ENCODE measurements around the gene BSPRY. TPM values are rescaled to one million over a fixed set of nuclear protein-coding genes. Genes with fewer than 3 reads are reported as not detected.

Gene BSPRY
- total RNA-seq, 1 donor, result 0.42 TPM

GRCh38 chr9:113322671-113323070 is 26.7 kb upstream of the BSPRY start:
- no peaks in the 10 kb centered on the region for H3K4me1 ChIP-seq (ENCODE audit: insufficient read depth, low read length)
- H3K27me3 ChIP-seq (ENCODE audit: insufficient read depth, low read length), result no peaks in the 10 kb centered on the region
- H3K9me3 ChIP-seq (ENCODE audit: low read depth, low read length), result no peaks in the 10 kb centered on the region
- no peak overlapping the region for H3K4me3 ChIP-seq (ENCODE audit: low read length)

DNA sequence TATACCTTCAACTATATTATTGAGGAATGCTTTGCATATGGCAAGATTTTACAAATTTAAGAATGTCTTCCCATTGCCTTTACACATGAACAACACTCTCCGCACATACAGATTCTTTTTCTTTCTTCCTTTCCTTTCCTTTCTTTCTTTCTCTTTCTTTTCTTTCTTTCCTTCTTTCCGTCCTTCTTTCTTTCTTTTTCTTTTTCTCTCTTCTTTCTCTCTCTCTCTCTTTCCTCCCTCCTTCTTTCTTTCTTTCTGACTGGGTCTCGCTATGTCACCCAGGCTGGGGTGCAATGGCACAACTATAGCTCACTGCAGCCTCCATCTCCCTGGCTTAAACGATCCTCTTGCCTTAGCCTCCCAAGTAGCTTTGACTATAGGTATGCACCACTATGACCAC is 23.1 kb upstream of the BSPRY start:
- no peaks in the 10 kb centered on the region for H3K4me1 ChIP-seq (ENCODE audit: insufficient read depth, low read length)
- no peak overlapping the region for H3K4me3 ChIP-seq (ENCODE audit: low read length)
- H3K9me3 ChIP-seq (ENCODE audit: low read depth, low read length), result no peaks in the 10 kb centered on the region
- no peaks in the 10 kb centered on the region for H3K27me3 ChIP-seq (ENCODE audit: insufficient read depth, low read length)

DNA sequence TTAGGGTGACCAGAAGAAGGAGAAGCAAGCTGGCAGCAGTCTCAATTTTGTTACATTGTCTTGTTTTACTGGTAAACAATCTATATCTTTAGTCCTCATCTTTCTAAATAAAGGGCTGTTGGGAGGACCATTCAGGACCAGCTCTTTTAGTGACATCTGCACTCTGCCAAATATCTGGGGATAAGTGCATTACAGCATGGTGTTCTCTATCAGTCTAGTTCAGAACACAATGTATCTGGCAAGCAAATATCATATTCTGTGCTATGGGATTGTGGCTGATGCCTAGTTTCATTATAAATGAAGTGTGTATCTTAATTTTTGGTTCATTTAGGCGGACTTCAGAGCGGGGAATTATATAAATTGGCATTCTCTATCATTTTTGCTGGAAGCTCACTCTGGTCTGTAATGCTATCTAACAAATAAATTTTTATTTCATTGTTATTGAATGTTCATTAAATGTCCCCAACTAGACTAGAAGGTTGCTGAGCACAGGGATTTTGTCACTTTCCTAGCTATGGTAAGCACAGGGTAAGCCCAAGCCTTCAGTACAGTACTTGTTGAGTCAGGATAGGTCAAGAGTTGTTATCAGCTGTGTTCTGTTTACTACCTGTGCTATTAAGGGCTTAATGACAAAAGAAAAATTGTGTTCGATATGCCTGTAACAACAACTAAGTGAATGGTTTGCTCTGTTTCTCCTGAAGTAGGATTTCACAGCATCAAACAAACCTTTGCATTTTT is 21.1 kb upstream of the BSPRY start:
- no peaks in the 10 kb centered on the region for H3K4me1 ChIP-seq (ENCODE audit: insufficient read depth, low read length)
- no peaks in the 10 kb centered on the region for H3K9me3 ChIP-seq (ENCODE audit: low read depth, low read length)
- no peaks in the 10 kb centered on the region for H3K27me3 ChIP-seq (ENCODE audit: insufficient read depth, low read length)
- H3K4me3 ChIP-seq (ENCODE audit: low read length), result no peak overlapping the region

DNA sequence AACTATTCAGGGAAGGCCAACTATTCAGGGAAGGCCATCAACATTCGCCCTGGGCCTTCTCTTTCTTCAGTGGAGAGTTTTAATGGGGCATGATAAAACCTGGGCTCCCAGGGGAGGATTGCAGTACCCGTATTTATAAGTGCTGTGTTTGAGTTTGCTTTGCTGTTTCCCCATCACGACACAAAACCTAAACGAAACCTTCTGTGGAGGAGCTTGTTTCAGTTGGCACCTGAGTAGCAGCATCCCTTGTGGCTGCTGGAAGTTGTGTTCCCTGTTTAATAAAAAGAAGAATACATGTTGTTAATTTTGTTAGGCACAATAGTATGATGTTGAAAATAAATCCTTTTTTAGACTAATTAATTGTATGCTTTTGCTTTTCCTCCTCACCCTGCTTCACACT is 17.6 kb upstream of the BSPRY start:
- Histone ChIP-seq H3K4me3 (ENCODE audit: low read length) (no peak overlapping the region), H3K4me1 (ENCODE audit: insufficient read depth, low read length) (no peaks in the 10 kb centered on the region), H3K27me3 (ENCODE audit: insufficient read depth, low read length) (no peaks in the 10 kb centered on the region), H3K9me3 (ENCODE audit: low read depth, low read length) (no peaks in the 10 kb centered on the region)

DNA sequence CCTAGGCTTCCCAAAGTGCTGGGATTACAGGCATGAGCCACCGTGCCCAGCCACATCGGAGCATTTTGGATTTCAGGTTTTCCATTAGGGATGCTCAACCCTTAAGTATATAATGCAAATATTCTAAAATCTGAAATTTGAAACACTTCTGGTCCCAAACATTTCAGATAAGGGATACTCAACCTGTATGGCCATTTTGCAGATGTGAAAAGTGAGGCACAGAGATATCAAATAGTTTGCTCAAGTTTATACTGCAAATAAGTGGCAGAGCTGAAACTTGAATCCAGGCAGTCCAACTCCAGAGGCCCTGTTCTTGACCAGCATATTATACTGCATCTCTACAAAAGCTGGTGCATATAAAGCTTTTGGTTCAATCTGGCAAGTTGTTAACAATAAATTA is 11.6 kb upstream of the BSPRY start:
- no peak overlapping the region for H3K4me3 ChIP-seq (ENCODE audit: low read length)
- no peaks in the 10 kb centered on the region for H3K27me3 ChIP-seq (ENCODE audit: insufficient read depth, low read length)
- peaks cover 14% of the 10 kb centered on the region for H3K4me1 ChIP-seq (ENCODE audit: insufficient read depth, low read length)
- no peaks in the 10 kb centered on the region for H3K9me3 ChIP-seq (ENCODE audit: low read depth, low read length)

- H3K27me3 ChIP-seq (ENCODE audit: insufficient read depth, low read length), result no peaks in the 10 kb centered on the region
- H3K4me3 ChIP-seq (ENCODE audit: low read length), result peak within 1 kb of the TSS; percentile 76
- no peaks in the 10 kb centered on the region for H3K9me3 ChIP-seq (ENCODE audit: low read depth, low read length)
- H3K4me1 ChIP-seq (ENCODE audit: insufficient read depth, low read length), result peaks cover 14% of the 10 kb centered on the region
Observed at GRCh38 chr9:113340011-113340699, 9.2 kb upstream of the BSPRY start, which contains the start of gene WDR31. Gene WDR31 (minus strand): TSS chr9:113340275. CDS start chr9:113332022, 8,253 bp downstream.

- no peak overlapping the region for H3K4me3 ChIP-seq (ENCODE audit: low read length)
- H3K4me1 ChIP-seq (ENCODE audit: insufficient read depth, low read length), result peaks cover 14% of the 10 kb centered on the region
- H3K9me3 ChIP-seq (ENCODE audit: low read depth, low read length), result no peaks in the 10 kb centered on the region
- H3K27me3 ChIP-seq (ENCODE audit: insufficient read depth, low read length), result no peaks in the 10 kb centered on the region
Observed at GRCh38 chr9:113341712-113342410, 7.5 kb upstream of the BSPRY start.

DNA sequence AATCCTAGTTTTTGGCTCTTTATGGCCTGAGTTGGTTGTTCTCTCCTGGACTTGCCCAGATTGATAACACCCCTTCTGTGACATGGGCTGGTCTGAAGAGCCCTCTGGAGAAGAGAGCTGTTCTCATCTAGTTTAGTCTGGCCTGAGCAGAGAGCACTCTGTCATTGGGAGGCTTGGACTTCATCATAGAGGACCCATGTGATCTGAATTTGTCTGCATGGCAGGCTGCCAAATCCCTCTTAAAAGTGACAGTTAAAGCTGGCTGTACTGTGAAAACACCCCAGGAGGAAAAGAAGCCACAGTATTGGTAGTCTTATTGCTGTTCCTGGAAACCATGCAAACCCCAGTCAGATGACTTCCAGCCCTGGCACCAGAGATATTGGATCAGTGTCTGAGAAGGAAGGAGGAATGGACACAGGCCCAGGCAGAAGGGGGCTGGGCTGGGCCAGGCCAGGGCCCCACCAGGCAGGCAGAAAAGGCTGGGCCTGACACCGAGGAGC is 5.6 kb upstream of the BSPRY start:
- no peaks in the 10 kb centered on the region for H3K9me3 ChIP-seq (ENCODE audit: low read depth, low read length)
- no peak overlapping the region for H3K4me3 ChIP-seq (ENCODE audit: low read length)
- H3K4me1 ChIP-seq (ENCODE audit: insufficient read depth, low read length), result peaks cover 14% of the 10 kb centered on the region
- peaks cover under 1% of the 10 kb centered on the region for H3K27me3 ChIP-seq (ENCODE audit: insufficient read depth, low read length)

DNA sequence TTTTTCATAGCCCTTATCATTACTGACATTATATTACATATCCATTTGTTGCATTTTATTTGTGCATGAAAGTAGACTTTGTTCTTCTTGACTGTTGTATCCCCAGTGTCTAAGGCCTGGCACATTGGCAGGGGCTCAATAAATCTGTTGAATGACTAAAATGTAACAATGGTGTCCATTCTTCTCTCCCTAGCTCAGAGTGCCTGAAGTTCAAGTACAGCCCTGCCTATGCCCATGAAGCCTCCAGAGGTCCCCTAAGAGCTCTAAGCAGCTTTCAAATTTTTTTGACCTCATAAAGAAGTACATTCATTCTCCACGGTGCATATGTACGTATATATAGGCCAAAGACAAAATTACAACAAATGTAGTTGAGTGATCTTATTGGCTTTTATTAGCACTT is 4.2 kb upstream of the BSPRY start:
- Histone ChIP-seq H3K4me3 (ENCODE audit: low read length) (no peak overlapping the region), H3K4me1 (ENCODE audit: insufficient read depth, low read length) (peaks cover 16% of the 10 kb centered on the region), H3K27me3 (ENCODE audit: insufficient read depth, low read length) (peaks cover 9% of the 10 kb centered on the region), H3K9me3 (ENCODE audit: low read depth, low read length) (no peaks in the 10 kb centered on the region)

DNA sequence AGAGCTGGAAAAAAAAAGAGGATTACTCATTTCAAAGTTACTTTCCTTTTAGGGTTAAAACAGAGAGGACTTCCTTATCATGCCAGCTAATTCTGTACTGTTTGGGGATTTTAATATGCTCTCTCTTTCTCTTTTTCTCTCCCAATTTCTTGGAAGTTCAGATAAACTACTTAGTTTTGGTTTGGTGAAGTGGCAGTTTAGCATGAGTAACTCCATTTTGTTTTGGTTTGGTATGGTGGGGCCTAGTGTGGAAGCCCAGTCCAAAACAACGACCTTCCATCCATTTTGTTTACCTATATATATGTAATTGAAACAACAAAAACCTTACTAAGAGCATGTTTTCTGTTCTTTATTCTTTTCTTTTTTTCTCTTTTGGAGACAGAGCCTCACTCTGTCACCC is 3.7 kb upstream of the BSPRY start:
- Histone ChIP-seq H3K27me3 (ENCODE audit: insufficient read depth, low read length) (peaks cover 10% of the 10 kb centered on the region), H3K9me3 (ENCODE audit: low read depth, low read length) (no peaks in the 10 kb centered on the region), H3K4me3 (ENCODE audit: low read length) (no peak overlapping the region), H3K4me1 (ENCODE audit: insufficient read depth, low read length) (peaks cover 16% of the 10 kb centered on the region)

DNA sequence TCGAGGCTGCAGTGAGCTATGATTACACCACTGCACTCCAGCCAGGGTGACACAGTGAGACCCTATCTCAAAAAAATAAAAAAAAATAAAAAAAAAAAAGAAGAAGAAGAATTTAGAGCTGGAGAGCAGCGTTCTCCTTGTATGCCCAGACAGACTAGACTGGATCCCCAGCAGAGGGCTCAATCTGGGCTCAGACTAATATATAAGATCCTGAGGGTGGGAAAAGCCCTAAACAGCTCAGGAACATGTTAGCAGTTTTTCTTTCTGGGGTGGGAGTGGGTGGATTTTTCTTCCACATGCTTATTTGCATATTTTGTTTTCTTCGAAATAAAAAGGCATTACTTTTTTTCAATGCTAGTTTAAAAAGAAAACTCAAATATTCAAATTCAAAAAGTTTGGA is 904 bp upstream of the BSPRY start:
- H3K9me3 ChIP-seq (ENCODE audit: low read depth, low read length), result no peaks in the 10 kb centered on the region
- H3K27me3 ChIP-seq (ENCODE audit: insufficient read depth, low read length), result peaks cover 10% of the 10 kb centered on the region
- H3K4me1 ChIP-seq (ENCODE audit: insufficient read depth, low read length), result peaks cover 22% of the 10 kb centered on the region
- no peak overlapping the region for H3K4me3 ChIP-seq (ENCODE audit: low read length)

- Histone ChIP-seq H3K27me3 (ENCODE audit: insufficient read depth, low read length) (peaks cover 10% of the 10 kb centered on the region), H3K4me3 (ENCODE audit: low read length) (peak overlapping the region; percentile 37)
Observed at GRCh38 chr9:113349066-113349444, 286 bp upstream of the BSPRY start.

DNA sequence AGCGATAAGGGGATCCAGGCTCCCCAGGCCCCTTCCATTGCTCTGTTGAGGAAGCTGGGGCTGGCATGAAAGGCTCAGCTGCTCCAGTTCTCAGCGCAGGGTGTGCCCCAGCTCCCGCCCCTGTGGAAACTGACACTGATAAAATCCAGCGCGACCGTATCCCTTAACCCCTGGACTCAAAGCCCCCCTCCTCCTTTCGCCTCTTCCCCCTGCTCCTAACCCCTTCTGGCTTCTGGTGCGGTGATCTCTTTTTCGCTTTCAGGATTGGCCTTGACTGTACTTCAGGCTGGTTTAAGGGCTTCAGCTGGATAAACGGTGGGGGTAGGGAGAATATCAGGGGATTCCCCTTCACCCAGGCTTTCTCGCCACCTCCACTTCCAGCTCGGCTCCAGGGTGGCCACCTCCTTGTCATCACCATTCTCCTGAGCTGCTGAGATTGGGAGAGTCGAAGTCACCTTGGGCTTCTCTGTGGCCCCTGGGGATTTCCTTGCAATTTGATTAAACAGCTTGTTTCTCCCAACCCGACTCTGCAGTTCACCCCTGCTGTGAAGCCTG is 843 bp downstream of the BSPRY start:
- peak overlapping the region; percentile 37 for H3K4me3 ChIP-seq (ENCODE audit: low read length)

More at GRCh38 chr9:113349066-113349444, 286 bp upstream of the BSPRY start:
- H3K4me1 ChIP-seq (ENCODE audit: insufficient read depth, low read length), result peaks cover 22% of the 10 kb centered on the region
- H3K9me3 ChIP-seq (ENCODE audit: low read depth, low read length), result no peaks in the 10 kb centered on the region

GRCh38 chr9:113350937-113351336 is 1.6 kb downstream of the BSPRY start:
- peaks cover 22% of the 10 kb centered on the region for H3K4me1 ChIP-seq (ENCODE audit: insufficient read depth, low read length)
- no peak overlapping the region for H3K4me3 ChIP-seq (ENCODE audit: low read length)
- peaks cover 10% of the 10 kb centered on the region for H3K27me3 ChIP-seq (ENCODE audit: insufficient read depth, low read length)
- H3K9me3 ChIP-seq (ENCODE audit: low read depth, low read length), result no peaks in the 10 kb centered on the region

More for the DNA sequence above, 843 bp downstream of the BSPRY start:
- H3K27me3 ChIP-seq (ENCODE audit: insufficient read depth, low read length), result peaks cover 10% of the 10 kb centered on the region
- peaks cover 22% of the 10 kb centered on the region for H3K4me1 ChIP-seq (ENCODE audit: insufficient read depth, low read length)
- no peaks in the 10 kb centered on the region for H3K9me3 ChIP-seq (ENCODE audit: low read depth, low read length)

GRCh38 chr9:113352006-113352405 is 2.7 kb downstream of the BSPRY start:
- Histone ChIP-seq H3K4me1 (ENCODE audit: insufficient read depth, low read length) (peaks cover 22% of the 10 kb centered on the region), H3K9me3 (ENCODE audit: low read depth, low read length) (no peaks in the 10 kb centered on the region), H3K27me3 (ENCODE audit: insufficient read depth, low read length) (peaks cover 10% of the 10 kb centered on the region), H3K4me3 (ENCODE audit: low read length) (no peak overlapping the region)
